Measurements from ENCODE around the gene SHROOM2. TPM values are rescaled to one million over a fixed set of nuclear protein-coding genes. Genes with fewer than 3 reads are reported as not detected.

The SHROOM2 gene
- total RNA-seq, 1 experiment from 2014 or later: 13.9 TPM

DNA sequence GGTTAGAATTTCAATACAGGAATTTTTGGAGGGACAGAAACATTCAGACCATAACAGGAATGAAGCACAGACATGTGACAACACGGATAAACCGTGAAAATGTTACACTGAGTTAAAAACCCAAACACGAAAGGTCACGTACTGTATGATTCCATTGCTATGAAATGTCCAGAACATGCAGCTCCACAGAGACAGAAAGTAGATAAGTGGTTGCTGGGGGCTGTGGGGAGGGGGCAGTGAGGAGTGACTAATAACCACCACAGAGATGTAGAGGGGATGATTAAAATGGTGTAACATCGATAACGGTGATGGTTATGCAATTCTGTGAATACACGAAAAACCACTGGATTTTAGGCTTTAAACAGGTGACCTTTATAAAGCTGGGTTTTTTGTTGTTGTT, 28.9 kb upstream of the SHROOM2 start:
- no peaks in the 10 kb centered on the region for H3K9me3 ChIP-seq (ENCODE audit: control insufficient read depth, low read depth, low read length)
- no peak for DNase-seq
- no peak overlapping the region for H3K18ac ChIP-seq (ENCODE audit: insufficient read length, low read depth, low read length)
- Mint-ChIP-seq H3K27ac (no peak overlapping the region), H3K9me3 (peaks cover 25 to 51% of the 10 kb centered on the region in 2 experiments), H3K4me3 (no peak overlapping the region), H3K27me3 (ENCODE audit: low read depth) (no peaks in the 10 kb centered on the region; the same call in 1 of the 2 replicates), H3K36me3 (ENCODE audit: insufficient read depth in 1 of 3, low read depth in 3 of 3) (peaks cover 4 to 18% (median 4%) of the 10 kb centered on the region in 3 experiments; a peak in 5 of 7 replicates), H3K4me1 (peaks cover 0 to 4% of the 10 kb centered on the region in 2 experiments; a peak in 2 of 4 replicates)
- TF ChIP-seq, protein P1, sequence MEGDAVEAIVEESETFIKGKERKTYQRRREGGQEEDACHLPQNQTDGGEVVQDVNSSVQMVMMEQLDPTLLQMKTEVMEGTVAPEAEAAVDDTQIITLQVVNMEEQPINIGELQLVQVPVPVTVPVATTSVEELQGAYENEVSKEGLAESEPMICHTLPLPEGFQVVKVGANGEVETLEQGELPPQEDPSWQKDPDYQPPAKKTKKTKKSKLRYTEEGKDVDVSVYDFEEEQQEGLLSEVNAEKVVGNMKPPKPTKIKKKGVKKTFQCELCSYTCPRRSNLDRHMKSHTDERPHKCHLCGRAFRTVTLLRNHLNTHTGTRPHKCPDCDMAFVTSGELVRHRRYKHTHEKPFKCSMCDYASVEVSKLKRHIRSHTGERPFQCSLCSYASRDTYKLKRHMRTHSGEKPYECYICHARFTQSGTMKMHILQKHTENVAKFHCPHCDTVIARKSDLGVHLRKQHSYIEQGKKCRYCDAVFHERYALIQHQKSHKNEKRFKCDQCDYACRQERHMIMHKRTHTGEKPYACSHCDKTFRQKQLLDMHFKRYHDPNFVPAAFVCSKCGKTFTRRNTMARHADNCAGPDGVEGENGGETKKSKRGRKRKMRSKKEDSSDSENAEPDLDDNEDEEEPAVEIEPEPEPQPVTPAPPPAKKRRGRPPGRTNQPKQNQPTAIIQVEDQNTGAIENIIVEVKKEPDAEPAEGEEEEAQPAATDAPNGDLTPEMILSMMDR (conservative IDR thresholded peaks at IDR 0.05): no peak
- H3K56ac ChIP-seq (ENCODE audit: insufficient read length, low read depth, low read length): no peak overlapping the region
- no peaks in the 10 kb centered on the region for H3K23me2 ChIP-seq (ENCODE audit: insufficient read length, low read depth, low read length, poor library complexity, severe bottlenecking)
- H3K23ac ChIP-seq (ENCODE audit: insufficient read length, low read depth, low read length): no peak overlapping the region
- H3K14ac ChIP-seq (ENCODE audit: insufficient read depth, low read length): no peak overlapping the region
- no CpG with 5 or more reads among the region's 7 CpGs for WGBS (ENCODE audit: extremely low coverage, insufficient read length, low lambda C conversion rate)
- H3K27me3 ChIP-seq (ENCODE audit: insufficient read depth, low read length): no peaks in the 10 kb centered on the region
- H3K79me2 ChIP-seq (ENCODE audit: insufficient read depth, low read length): peaks cover 2% of the 10 kb centered on the region; the same call in 1 of the 2 replicates
- H2AFZ ChIP-seq (ENCODE audit: low read length): no peak overlapping the region
- no peak overlapping the region for H4K5ac ChIP-seq (ENCODE audit: insufficient read length, low read depth, low read length)
- H2BK20ac ChIP-seq (ENCODE audit: low read depth, low read length, poor library complexity, severe bottlenecking): no peak overlapping the region
- no peaks in the 10 kb centered on the region for H3K4me1 ChIP-seq (ENCODE audit: insufficient read depth, low read length)
- no peak overlapping the region for H3K4ac ChIP-seq (ENCODE audit: low read depth, low read length)
- no peak overlapping the region for H3K4me2 ChIP-seq (ENCODE audit: insufficient read depth, insufficient read length, low read length)
- H2AK5ac ChIP-seq (ENCODE audit: insufficient read length, low read length): no peak overlapping the region
- H2BK12ac ChIP-seq (ENCODE audit: insufficient read length, low read depth, low read length): no peak overlapping the region
- no peak overlapping the region for H2BK5ac ChIP-seq (ENCODE audit: insufficient read length, low read length)
- H3K9ac ChIP-seq (ENCODE audit: extremely low read depth, insufficient read length, low read length): no peak overlapping the region
- H4K91ac ChIP-seq (ENCODE audit: insufficient read length, low read depth, low read length): no peak overlapping the region
- H2BK120ac ChIP-seq (ENCODE audit: low read depth, low read length, poor library complexity, severe bottlenecking): no peak overlapping the region
- H3K27ac ChIP-seq (ENCODE audit: insufficient read length, low read depth, low read length): no peak overlapping the region
- H2BK15ac ChIP-seq (ENCODE audit: low read depth, low read length): no peak overlapping the region
- H4K8ac ChIP-seq (replicated peaks; ENCODE audit: insufficient read length, low read depth, low read length): no peak overlapping the region
- no peaks in the 10 kb centered on the region for H3K79me1 ChIP-seq (ENCODE audit: insufficient read depth, low read depth, low read length, poor library complexity, severe bottlenecking)
- no peak overlapping the region for H3T11ph ChIP-seq (ENCODE audit: low read length)
- no peaks in the 10 kb centered on the region for H4K20me1 ChIP-seq (ENCODE audit: control insufficient read depth, insufficient read depth, insufficient read length)
